ENCODE measurements around the gene RNF148.

Gene RNF148

GRCh38 chr7:122672536-122672935, 30.2 kb downstream of the RNF148 start:
- Histone ChIP-seq H3K14ac (ENCODE audit: low read length) (no peak overlapping the region), H3K27me3 (ENCODE audit: control insufficient read depth in 3 of 3, insufficient read depth in 3 of 3, low read depth in 1 of 3, low read length in 3 of 3) (no peaks in the 10 kb centered on the region), H3K4me2 (ENCODE audit: insufficient read depth, low read length, poor library complexity, severe bottlenecking) (no peak overlapping the region), H3K4me1 (ENCODE audit: control insufficient read depth in 2 of 2, insufficient read depth in 1 of 2, low read depth in 1 of 2, low read length in 2 of 2) (peaks cover under 1 to 3% of the 10 kb centered on the region in 2 donors), H2AK5ac (ENCODE audit: low read depth, low read length) (no peak overlapping the region), H2BK5ac (ENCODE audit: low read length) (no peak overlapping the region), H2BK15ac (ENCODE audit: low read length) (no peak overlapping the region), H3K23ac (ENCODE audit: low read depth, low read length, poor library complexity) (no peak overlapping the region), H4K8ac (ENCODE audit: low read depth, low read length) (no peak overlapping the region), H3K9ac (ENCODE audit: low read depth, low read length, poor library complexity) (no peak overlapping the region), H3K79me1 (ENCODE audit: low read depth, low read length) (no peaks in the 10 kb centered on the region), H3K9me3 (replicated peaks in 1 of 2; ENCODE audit: control insufficient read depth in 2 of 2, insufficient read depth in 1 of 2, low read depth in 1 of 2, low read length in 2 of 2) (peaks cover 0 to 6% of the 10 kb centered on the region in 2 donors), H3K4ac (ENCODE audit: low read length) (no peak overlapping the region), H2BK12ac (ENCODE audit: low read length) (no peak overlapping the region), H2AFZ (ENCODE audit: low read length) (no peak overlapping the region), H3K36me3 (replicated peaks in 1 of 2; ENCODE audit: control insufficient read depth in 2 of 2, insufficient read depth in 2 of 2, low read length in 2 of 2) (no peaks in the 10 kb centered on the region), H3K18ac (ENCODE audit: low read length) (no peak overlapping the region), H2BK120ac (ENCODE audit: low read depth, low read length) (no peak overlapping the region), H3K4me3 (ENCODE audit: low read length in 2 of 2) (no peak overlapping the region), H3K27ac (replicated peaks; ENCODE audit: low read length) (no peak overlapping the region), H4K91ac (ENCODE audit: low read depth, low read length, poor library complexity) (no peak overlapping the region)
- no CpG with 5 or more reads among the region's 8 CpGs for WGBS, 2 donors (ENCODE audit: extremely low coverage in 2 of 2, insufficient read length in 2 of 2, insufficient replicate concordance in 1 of 2)
- DNase-seq (ENCODE audit: low spot score) = no peak

GRCh38 chr7:122663733-122664132, 39.0 kb downstream of the RNF148 start:
- Histone ChIP-seq H4K91ac (ENCODE audit: low read depth, low read length, poor library complexity) (no peak overlapping the region), H3K23ac (ENCODE audit: low read depth, low read length, poor library complexity) (no peak overlapping the region), H4K8ac (ENCODE audit: low read depth, low read length) (no peak overlapping the region), H2BK12ac (ENCODE audit: low read length) (no peak overlapping the region), H3K9me3 (replicated peaks in 1 of 2; ENCODE audit: control insufficient read depth in 2 of 2, insufficient read depth in 1 of 2, low read depth in 1 of 2, low read length in 2 of 2) (no peaks in the 10 kb centered on the region), H3K4me3 (ENCODE audit: low read length in 2 of 2) (no peak overlapping the region), H2BK5ac (ENCODE audit: low read length) (no peak overlapping the region), H3K36me3 (replicated peaks in 1 of 2; ENCODE audit: control insufficient read depth in 2 of 2, insufficient read depth in 2 of 2, low read length in 2 of 2) (no peaks in the 10 kb centered on the region), H3K18ac (ENCODE audit: low read length) (no peak overlapping the region), H2AK5ac (ENCODE audit: low read depth, low read length) (no peak overlapping the region), H3K4me2 (ENCODE audit: insufficient read depth, low read length, poor library complexity, severe bottlenecking) (no peak overlapping the region), H2BK120ac (ENCODE audit: low read depth, low read length) (no peak overlapping the region), H3K4ac (ENCODE audit: low read length) (no peak overlapping the region), H3K79me1 (ENCODE audit: low read depth, low read length) (no peaks in the 10 kb centered on the region), H3K4me1 (ENCODE audit: control insufficient read depth in 2 of 2, insufficient read depth in 1 of 2, low read depth in 1 of 2, low read length in 2 of 2) (no peaks in the 10 kb centered on the region), H2AFZ (ENCODE audit: low read length) (no peak overlapping the region), H3K14ac (ENCODE audit: low read length) (no peak overlapping the region), H3K27ac (replicated peaks; ENCODE audit: low read length) (no peak overlapping the region), H3K27me3 (ENCODE audit: control insufficient read depth in 3 of 3, insufficient read depth in 3 of 3, low read depth in 1 of 3, low read length in 3 of 3) (no peaks in the 10 kb centered on the region), H3K9ac (ENCODE audit: low read depth, low read length, poor library complexity) (no peak overlapping the region), H2BK15ac (ENCODE audit: low read length) (no peak overlapping the region)
- no peak for DNase-seq (ENCODE audit: low spot score)
- WGBS, 2 donors (ENCODE audit: extremely low coverage in 2 of 2, insufficient read length in 2 of 2, insufficient replicate concordance in 1 of 2) = no CpG with 5 or more reads among the region's 2 CpGs

- H2AK5ac ChIP-seq (ENCODE audit: low read depth, low read length) = no peak overlapping the region
- no peak overlapping the region for H3K27ac ChIP-seq (replicated peaks; ENCODE audit: low read length)
- H2BK120ac ChIP-seq (ENCODE audit: low read depth, low read length) = no peak overlapping the region
- H3K36me3 ChIP-seq (replicated peaks in 1 of 2; ENCODE audit: control insufficient read depth in 2 of 2, insufficient read depth in 2 of 2, low read length in 2 of 2) = no peaks in the 10 kb centered on the region
- no peak overlapping the region for H3K18ac ChIP-seq (ENCODE audit: low read length)
- no peaks in the 10 kb centered on the region for H3K4me1 ChIP-seq (ENCODE audit: control insufficient read depth in 2 of 2, insufficient read depth in 1 of 2, low read depth in 1 of 2, low read length in 2 of 2)
- H3K4ac ChIP-seq (ENCODE audit: low read length) = no peak overlapping the region
- no peak overlapping the region for H3K9ac ChIP-seq (ENCODE audit: low read depth, low read length, poor library complexity)
- no peak overlapping the region for H3K14ac ChIP-seq (ENCODE audit: low read length)
- no peak overlapping the region for H2BK5ac ChIP-seq (ENCODE audit: low read length)
- WGBS, 2 donors (ENCODE audit: extremely low coverage in 2 of 2, insufficient read length in 2 of 2, insufficient replicate concordance in 1 of 2) = no CpG with 5 or more reads among the region's 2 CpGs
- no peak overlapping the region for H3K4me3 ChIP-seq (ENCODE audit: low read length in 2 of 2)
- H3K4me2 ChIP-seq (ENCODE audit: insufficient read depth, low read length, poor library complexity, severe bottlenecking) = no peak overlapping the region
- H4K91ac ChIP-seq (ENCODE audit: low read depth, low read length, poor library complexity) = no peak overlapping the region
- H3K9me3 ChIP-seq (replicated peaks in 1 of 2; ENCODE audit: control insufficient read depth in 2 of 2, insufficient read depth in 1 of 2, low read depth in 1 of 2, low read length in 2 of 2) = no peaks in the 10 kb centered on the region
- H2BK12ac ChIP-seq (ENCODE audit: low read length) = no peak overlapping the region
- H3K27me3 ChIP-seq (ENCODE audit: control insufficient read depth in 3 of 3, insufficient read depth in 3 of 3, low read depth in 1 of 3, low read length in 3 of 3) = no peaks in the 10 kb centered on the region
- H4K8ac ChIP-seq (ENCODE audit: low read depth, low read length) = no peak overlapping the region
- no peak overlapping the region for H2BK15ac ChIP-seq (ENCODE audit: low read length)
- H2AFZ ChIP-seq (ENCODE audit: low read length) = no peak overlapping the region
- peaks cover 3% of the 10 kb centered on the region for H3K79me1 ChIP-seq (ENCODE audit: low read depth, low read length)
- no peak overlapping the region for H3K23ac ChIP-seq (ENCODE audit: low read depth, low read length, poor library complexity)
- no peak for DNase-seq (ENCODE audit: low spot score)
These were observed 43.9 kb downstream of the RNF148 start for GRCh38 chr7:122658856-122659255.

GRCh38 chr7:122653685-122654084, 49.0 kb downstream of the RNF148 start:
- Histone ChIP-seq H3K23ac (ENCODE audit: low read depth, low read length, poor library complexity) (no peak overlapping the region), H3K9ac (ENCODE audit: low read depth, low read length, poor library complexity) (no peak overlapping the region), H2BK5ac (ENCODE audit: low read length) (no peak overlapping the region), H3K18ac (ENCODE audit: low read length) (no peak overlapping the region), H4K8ac (ENCODE audit: low read depth, low read length) (no peak overlapping the region), H3K9me3 (replicated peaks in 1 of 2; ENCODE audit: control insufficient read depth in 2 of 2, insufficient read depth in 1 of 2, low read depth in 1 of 2, low read length in 2 of 2) (no peaks in the 10 kb centered on the region), H2AK5ac (ENCODE audit: low read depth, low read length) (no peak overlapping the region), H3K4me1 (ENCODE audit: control insufficient read depth in 2 of 2, insufficient read depth in 1 of 2, low read depth in 1 of 2, low read length in 2 of 2) (no peaks in the 10 kb centered on the region), H3K4me3 (ENCODE audit: low read length in 2 of 2) (no peak overlapping the region), H2AFZ (ENCODE audit: low read length) (no peak overlapping the region), H2BK15ac (ENCODE audit: low read length) (no peak overlapping the region), H3K27me3 (ENCODE audit: control insufficient read depth in 3 of 3, insufficient read depth in 3 of 3, low read depth in 1 of 3, low read length in 3 of 3) (no peaks in the 10 kb centered on the region), H3K27ac (replicated peaks; ENCODE audit: low read length) (no peak overlapping the region), H3K79me1 (ENCODE audit: low read depth, low read length) (peaks cover 3% of the 10 kb centered on the region), H3K36me3 (replicated peaks in 1 of 2; ENCODE audit: control insufficient read depth in 2 of 2, insufficient read depth in 2 of 2, low read length in 2 of 2) (no peaks in the 10 kb centered on the region), H3K14ac (ENCODE audit: low read length) (no peak overlapping the region), H3K4ac (ENCODE audit: low read length) (no peak overlapping the region), H4K91ac (ENCODE audit: low read depth, low read length, poor library complexity) (no peak overlapping the region), H2BK12ac (ENCODE audit: low read length) (no peak overlapping the region), H2BK120ac (ENCODE audit: low read depth, low read length) (no peak overlapping the region), H3K4me2 (ENCODE audit: insufficient read depth, low read length, poor library complexity, severe bottlenecking) (no peak overlapping the region)
- no peak for DNase-seq (ENCODE audit: low spot score)
- no CpG with 5 or more reads among the region's 5 CpGs for WGBS, 2 donors (ENCODE audit: extremely low coverage in 2 of 2, insufficient read length in 2 of 2, insufficient replicate concordance in 1 of 2)

All from neuronal stem cell (in vitro differentiated cells).